OCI-LY7 (cell line): ENCODE data around the gene SGMS1. TPM values are rescaled to one million over a fixed set of nuclear protein-coding genes. Genes with fewer than 3 reads are reported as not detected.

Source experiments
- BruUV-seq: library from RNA; stranded (reverse); fragments of 400-500 nt; replicated peaks from 2 replicates; lab custom pipeline; 2021; lab: Mats Ljungman, UMichigan
- CTCF ChIA-PET: fragments of 300-600 bp; sonication (Branson Sonifier 250); formaldehyde crosslinking; loops from one replicate; lab custom pipeline; 2022; ENCODE audit warnings: antibody characterized with exemption; ENCODE audit not compliant: unreplicated experiment; lab: Charles Lee
- POLR2A ChIA-PET: fragments of 300-600 bp; sonication (Branson Sonifier 250); formaldehyde crosslinking; loops from one replicate; lab custom pipeline; 2022; ENCODE audit warnings: antibody characterized with exemption; lab: Charles Lee
- DNase-seq: peaks from one replicate; pipeline ENCODE4 v3.0.0-alpha.2; 2015; ENCODE audit warnings: low spot score
- H2AFZ ChIP-seq: fragments of 200-600 bp; sonication (generic), shearing (Covaris generic); 2 replicates; pipeline ENCODE4 v1.6.1; 2014; ENCODE audit warnings: mild to moderate bottlenecking, antibody characterized with exemption, low read length, moderate library complexity
- H3K27ac ChIP-seq: fragments of 200-600 bp; sonication (generic); 2 replicates; pipeline ENCODE4 v1.5.1; 2014; ENCODE audit warnings: mixed run types, low read depth, mild to moderate bottlenecking, moderate library complexity, low read length, inconsistent platforms; ENCODE audit not compliant: poor library complexity, severe bottlenecking
- H3K36me3 ChIP-seq: fragments of 200-600 bp; sonication (generic); 2 replicates; pipeline ENCODE4 v1.6.1; 2014; ENCODE audit warnings: mild to moderate bottlenecking, antibody characterized with exemption, low read length, moderate library complexity, mixed read lengths; ENCODE audit not compliant: insufficient read depth
- H3K4me1 ChIP-seq: fragments of 200-600 bp; sonication (generic); 2 replicates; pipeline ENCODE4 v1.5.1; 2014; ENCODE audit warnings: mild to moderate bottlenecking, low read length; ENCODE audit not compliant: insufficient read depth, poor library complexity, severe bottlenecking
- H3K4me2 ChIP-seq: fragments of 200-600 bp; sonication (generic); 2 replicates; pipeline ENCODE4 v1.6.1; 2014; ENCODE audit warnings: mild to moderate bottlenecking, low read length
- H3K4me3 ChIP-seq: fragments of 200-600 bp; sonication (generic); 2 replicates; pipeline ENCODE4 v1.5.1; 2014; ENCODE audit warnings: mild to moderate bottlenecking, low read depth, low read length; ENCODE audit not compliant: poor library complexity, severe bottlenecking
- H3K79me2 ChIP-seq: fragments of 200-600 bp; sonication (generic); 2 replicates; pipeline ENCODE4 v1.6.1; 2016; ENCODE audit warnings: low read depth, mild to moderate bottlenecking, low read length, moderate library complexity, mixed read lengths; ENCODE audit not compliant: insufficient read depth
- H3K9me2 ChIP-seq: fragments of 200-600 bp; sonication (generic); 2 replicates; pipeline ENCODE4 v1.6.1; 2016; ENCODE audit warnings: mild to moderate bottlenecking, low read length, mixed read lengths; ENCODE audit not compliant: insufficient read depth
- H3K9me3 ChIP-seq: fragments of 200-600 bp; sonication (generic); 2 replicates; pipeline ENCODE4 v1.6.1; 2014; ENCODE audit warnings: mild to moderate bottlenecking, mixed run types, low read length, mixed read lengths
- H4K20me1 ChIP-seq: fragments of 200-600 bp; sonication (generic); 2 replicates; pipeline ENCODE4 v1.6.1; 2014; ENCODE audit warnings: mild to moderate bottlenecking, antibody characterized with exemption, low read length, moderate library complexity, mixed read lengths; ENCODE audit not compliant: insufficient read depth
- CTCF ChIP-seq: fragments of 200-600 bp; sonication (generic); conservative IDR thresholded peaks from 2 replicates; pipeline ENCODE4 v1.5.1; 2014; ENCODE audit warnings: mild to moderate bottlenecking, antibody characterized with exemption, low read length, moderate library complexity, mixed read lengths
- EZH2phosphoT487 ChIP-seq: fragments of 200-600 bp; sonication (generic); IDR thresholded peaks from 2 replicates; pipeline ENCODE4 v1.6.1; 2018; ENCODE audit warnings: low read depth, borderline replicate concordance, mild to moderate bottlenecking, mixed run types, antibody characterized with exemption, low read length, moderate library complexity, mixed read lengths
- intact Hi-C: fragments of 100-400 bp; cut with micrococcal nuclease; formaldehyde crosslinking; loops from one replicate; pipeline ENCODE4 v1.10.0; 2022; ENCODE audit not compliant: unreplicated experiment
- total RNA-seq, 2 experiments: library from RNA; depleted of rRNA in 1 of 2; stranded (reverse); fragments of >200 nt in 1 of 2; shearing (Covaris generic) in 1 of 2; gene quantifications; 2 replicates each; pipeline ENCODE4 v1.2.3, GENCODE V29; 2014 to 2022

Gene SGMS1
- total RNA-seq, 2 experiments from 2014 or later = 45.4 to 57.5 TPM

DNA sequence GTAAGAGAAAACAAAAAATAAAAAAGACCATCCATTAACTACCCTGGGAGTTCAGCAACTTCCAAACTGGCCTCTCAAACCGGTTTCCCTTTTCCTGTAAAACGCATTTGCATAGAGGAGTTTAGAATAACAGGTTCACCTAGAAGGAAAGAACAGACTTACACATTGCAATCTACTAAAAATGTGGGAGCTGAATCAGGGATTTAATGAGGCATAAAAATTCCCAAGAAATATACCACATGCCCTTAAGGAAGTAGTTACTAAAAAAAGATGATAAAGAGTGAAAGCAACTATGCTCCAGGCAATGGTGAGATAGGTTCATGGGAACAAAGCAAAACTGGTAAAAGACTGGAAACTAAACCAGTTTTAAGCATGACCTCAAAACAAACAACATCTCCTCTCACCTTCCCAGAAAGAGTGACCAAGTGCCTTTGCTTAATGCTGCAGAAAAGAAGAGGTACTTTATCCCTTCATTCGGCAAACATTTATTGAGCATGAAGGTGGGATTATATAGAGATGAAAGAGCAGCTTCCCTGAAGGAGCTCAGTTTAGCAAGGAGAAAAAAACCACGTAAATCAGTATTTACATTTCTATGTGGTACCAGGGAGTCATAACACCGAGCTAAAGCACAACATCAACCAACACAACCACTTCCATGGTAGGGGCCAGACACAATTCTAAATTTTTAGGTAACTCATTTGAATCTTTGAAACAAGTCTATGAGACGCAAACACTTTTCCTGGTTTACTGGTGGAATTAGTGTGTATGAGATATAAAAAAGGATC, 152.8 kb downstream of the SGMS1 start:
- ChIA-PET CTCF (no interaction called here), POLR2A (interaction anchor here (0.5 to 1.5 kb wide), 9 partner anchors 9 to 176 kb away, joined by 3 to 5 read pairs (median 3); no protein-coding TSS in a partner anchor)
- Histone ChIP-seq H3K79me2 (no peaks in the 10 kb centered on the region), H4K20me1 (no peaks in the 10 kb centered on the region), H3K4me2 (no peak overlapping the region), H3K36me3 (no peaks in the 10 kb centered on the region), H3K4me1 (no peaks in the 10 kb centered on the region), H3K9me2 (no peaks in the 10 kb centered on the region), H3K4me3 (no peak overlapping the region), H3K27ac (no peak overlapping the region), H3K9me3 (no peaks in the 10 kb centered on the region), H2AFZ (no peak overlapping the region)
- no TSS peak for BruUV-seq
- no peak for DNase-seq
- no peak for TF ChIP-seq EZH2phosphoT487
- TF ChIP-seq CTCF = no peak
- intact Hi-C loops = no loop called here

DNA sequence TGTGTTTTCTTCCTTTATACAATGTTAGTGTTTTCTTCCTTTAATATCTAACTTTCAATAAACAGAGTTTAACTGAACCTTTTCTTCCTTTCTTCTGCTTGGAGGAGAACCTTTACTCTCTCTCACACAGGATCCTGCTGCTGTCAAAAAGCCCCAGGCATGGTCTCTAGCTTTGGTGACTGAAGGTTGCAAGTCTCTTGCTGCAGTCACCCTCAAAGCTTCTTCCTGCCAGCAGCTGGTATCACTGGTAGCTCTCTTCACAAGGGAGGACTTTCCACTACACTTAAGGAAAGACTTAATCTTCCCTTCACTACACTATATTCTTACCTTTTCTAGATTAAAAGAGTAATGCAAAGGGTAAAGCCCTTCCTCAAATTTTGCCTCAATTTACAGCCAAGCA, 153.4 kb downstream of the SGMS1 start:
- H3K9me3 ChIP-seq = no peaks in the 10 kb centered on the region
- no peaks in the 10 kb centered on the region for H4K20me1 ChIP-seq
- no peaks in the 10 kb centered on the region for H3K9me2 ChIP-seq
- no peak overlapping the region for H3K27ac ChIP-seq
- DNase-seq = no peak
- no peak overlapping the region for H2AFZ ChIP-seq
- CTCF ChIA-PET = no interaction called here
- POLR2A ChIA-PET = interaction anchor here (0.7 to 1.5 kb wide), 8 partner anchors 8 to 174 kb away, joined by 3 to 5 read pairs (median 3); no protein-coding TSS in a partner anchor
- H3K4me3 ChIP-seq = no peak overlapping the region
- H3K36me3 ChIP-seq = no peaks in the 10 kb centered on the region
- no peak overlapping the region for H3K4me2 ChIP-seq
- TF ChIP-seq EZH2phosphoT487 (no peak), CTCF (no peak)
- intact Hi-C loops = no loop called here
- H3K79me2 ChIP-seq = no peaks in the 10 kb centered on the region
- no peaks in the 10 kb centered on the region for H3K4me1 ChIP-seq
- no TSS peak for BruUV-seq

- BruUV-seq = no TSS peak
These were observed 154.0 kb downstream of the SGMS1 start for GRCh38 chr10:50469778-50470193.

More at GRCh38 chr10:50469778-50470193, 154.0 kb downstream of the SGMS1 start:
- Histone ChIP-seq H4K20me1 (no peaks in the 10 kb centered on the region), H3K36me3 (no peaks in the 10 kb centered on the region), H2AFZ (no peak overlapping the region), H3K9me2 (no peaks in the 10 kb centered on the region), H3K4me1 (no peaks in the 10 kb centered on the region), H3K79me2 (no peaks in the 10 kb centered on the region), H3K4me3 (no peak overlapping the region), H3K9me3 (no peaks in the 10 kb centered on the region), H3K4me2 (no peak overlapping the region), H3K27ac (no peak overlapping the region)
- CTCF ChIA-PET = no interaction called here
- intact Hi-C loops = no loop called here
- no peak for DNase-seq
- TF ChIP-seq CTCF = no peak
- no peak for TF ChIP-seq EZH2phosphoT487
- POLR2A ChIA-PET = interaction anchor here (0.9 to 1.4 kb wide), 3 partner anchors 8 to 93 kb away, joined by 3 read pairs; no protein-coding TSS in a partner anchor
